ENCODE data around the gene TMEM150A. TPM values are rescaled to one million over a fixed set of nuclear protein-coding genes. Genes with fewer than 3 reads are reported as not detected.

TMEM150A gene
- total and polyA plus RNA-seq, 2 of the 13 experiments (the other 11 are each of a cell fraction or from before 2014, with no cell fraction given): 30.1 to 70.4 TPM

GRCh38 chr2:85583667-85584353 is 18.7 kb downstream of the TMEM150A start (continued):
- TF ChIP-seq NR2F1 (CRISPR knock-in tag; IDR thresholded peaks at IDR 0.05) (no peak), TCF12 (IDR thresholded peaks at IDR 0.05) (no peak), TCF12 (CRISPR knock-in tag; IDR thresholded peaks at IDR 0.05) (no peak), ELF1 (CRISPR knock-in tag; IDR thresholded peaks at IDR 0.05) (no peak), IRF2 (CRISPR knock-in tag; IDR thresholded peaks at IDR 0.05) (no peak), ZNF543 (CRISPR knock-in tag; IDR thresholded peaks at IDR 0.05) (no peak; the same call in 1 of the 2 replicates), ZNF841 (CRISPR knock-in tag; IDR thresholded peaks at IDR 0.05; ENCODE audit: borderline replicate concordance) (no peak), HNRNPK (IDR thresholded peaks at IDR 0.05; ENCODE audit: low read depth, low read length, poor library complexity, severe bottlenecking) (no peak), KLF16 (CRISPR knock-in tag; IDR thresholded peaks at IDR 0.05) (no peak), JUND (CRISPR knock-in tag; IDR thresholded peaks at IDR 0.05) (no peak), ZNF570 (CRISPR knock-in tag; IDR thresholded peaks at IDR 0.05; ENCODE audit: borderline replicate concordance) (no peak), NFYB (CRISPR knock-in tag; IDR thresholded peaks at IDR 0.05) (no peak), SMAD9 (CRISPR knock-in tag; IDR thresholded peaks at IDR 0.05) (no peak), ZXDC (CRISPR knock-in tag; IDR thresholded peaks at IDR 0.05) (no peak), ZFP1 (CRISPR knock-in tag; IDR thresholded peaks at IDR 0.05) (no peak), ZFY (CRISPR knock-in tag; IDR thresholded peaks at IDR 0.05) (no peak)
- TF ChIP-seq, protein P1, sequence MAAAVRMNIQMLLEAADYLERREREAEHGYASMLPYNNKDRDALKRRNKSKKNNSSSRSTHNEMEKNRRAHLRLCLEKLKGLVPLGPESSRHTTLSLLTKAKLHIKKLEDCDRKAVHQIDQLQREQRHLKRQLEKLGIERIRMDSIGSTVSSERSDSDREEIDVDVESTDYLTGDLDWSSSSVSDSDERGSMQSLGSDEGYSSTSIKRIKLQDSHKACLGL (CRISPR knock-in tag; IDR thresholded peaks at IDR 0.05): no peak
- TF ChIP-seq, protein P2, sequence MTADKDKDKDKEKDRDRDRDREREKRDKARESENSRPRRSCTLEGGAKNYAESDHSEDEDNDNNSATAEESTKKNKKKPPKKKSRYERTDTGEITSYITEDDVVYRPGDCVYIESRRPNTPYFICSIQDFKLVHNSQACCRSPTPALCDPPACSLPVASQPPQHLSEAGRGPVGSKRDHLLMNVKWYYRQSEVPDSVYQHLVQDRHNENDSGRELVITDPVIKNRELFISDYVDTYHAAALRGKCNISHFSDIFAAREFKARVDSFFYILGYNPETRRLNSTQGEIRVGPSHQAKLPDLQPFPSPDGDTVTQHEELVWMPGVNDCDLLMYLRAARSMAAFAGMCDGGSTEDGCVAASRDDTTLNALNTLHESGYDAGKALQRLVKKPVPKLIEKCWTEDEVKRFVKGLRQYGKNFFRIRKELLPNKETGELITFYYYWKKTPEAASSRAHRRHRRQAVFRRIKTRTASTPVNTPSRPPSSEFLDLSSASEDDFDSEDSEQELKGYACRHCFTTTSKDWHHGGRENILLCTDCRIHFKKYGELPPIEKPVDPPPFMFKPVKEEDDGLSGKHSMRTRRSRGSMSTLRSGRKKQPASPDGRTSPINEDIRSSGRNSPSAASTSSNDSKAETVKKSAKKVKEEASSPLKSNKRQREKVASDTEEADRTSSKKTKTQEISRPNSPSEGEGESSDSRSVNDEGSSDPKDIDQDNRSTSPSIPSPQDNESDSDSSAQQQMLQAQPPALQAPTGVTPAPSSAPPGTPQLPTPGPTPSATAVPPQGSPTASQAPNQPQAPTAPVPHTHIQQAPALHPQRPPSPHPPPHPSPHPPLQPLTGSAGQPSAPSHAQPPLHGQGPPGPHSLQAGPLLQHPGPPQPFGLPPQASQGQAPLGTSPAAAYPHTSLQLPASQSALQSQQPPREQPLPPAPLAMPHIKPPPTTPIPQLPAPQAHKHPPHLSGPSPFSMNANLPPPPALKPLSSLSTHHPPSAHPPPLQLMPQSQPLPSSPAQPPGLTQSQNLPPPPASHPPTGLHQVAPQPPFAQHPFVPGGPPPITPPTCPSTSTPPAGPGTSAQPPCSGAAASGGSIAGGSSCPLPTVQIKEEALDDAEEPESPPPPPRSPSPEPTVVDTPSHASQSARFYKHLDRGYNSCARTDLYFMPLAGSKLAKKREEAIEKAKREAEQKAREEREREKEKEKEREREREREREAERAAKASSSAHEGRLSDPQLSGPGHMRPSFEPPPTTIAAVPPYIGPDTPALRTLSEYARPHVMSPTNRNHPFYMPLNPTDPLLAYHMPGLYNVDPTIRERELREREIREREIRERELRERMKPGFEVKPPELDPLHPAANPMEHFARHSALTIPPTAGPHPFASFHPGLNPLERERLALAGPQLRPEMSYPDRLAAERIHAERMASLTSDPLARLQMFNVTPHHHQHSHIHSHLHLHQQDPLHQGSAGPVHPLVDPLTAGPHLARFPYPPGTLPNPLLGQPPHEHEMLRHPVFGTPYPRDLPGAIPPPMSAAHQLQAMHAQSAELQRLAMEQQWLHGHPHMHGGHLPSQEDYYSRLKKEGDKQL (CRISPR knock-in tag; IDR thresholded peaks at IDR 0.05; ENCODE audit: low read depth): no peak
- TF ChIP-seq, protein P3, sequence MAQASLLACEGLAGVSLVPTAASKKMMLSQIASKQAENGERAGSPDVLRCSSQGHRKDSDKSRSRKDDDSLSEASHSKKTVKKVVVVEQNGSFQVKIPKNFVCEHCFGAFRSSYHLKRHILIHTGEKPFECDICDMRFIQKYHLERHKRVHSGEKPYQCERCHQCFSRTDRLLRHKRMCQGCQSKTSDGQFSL (CRISPR knock-in tag; IDR thresholded peaks at IDR 0.05): 0 out of 2 replicates have a peak, but pooled peaks have one; percentile 41
- TF ChIP-seq, protein P4, sequence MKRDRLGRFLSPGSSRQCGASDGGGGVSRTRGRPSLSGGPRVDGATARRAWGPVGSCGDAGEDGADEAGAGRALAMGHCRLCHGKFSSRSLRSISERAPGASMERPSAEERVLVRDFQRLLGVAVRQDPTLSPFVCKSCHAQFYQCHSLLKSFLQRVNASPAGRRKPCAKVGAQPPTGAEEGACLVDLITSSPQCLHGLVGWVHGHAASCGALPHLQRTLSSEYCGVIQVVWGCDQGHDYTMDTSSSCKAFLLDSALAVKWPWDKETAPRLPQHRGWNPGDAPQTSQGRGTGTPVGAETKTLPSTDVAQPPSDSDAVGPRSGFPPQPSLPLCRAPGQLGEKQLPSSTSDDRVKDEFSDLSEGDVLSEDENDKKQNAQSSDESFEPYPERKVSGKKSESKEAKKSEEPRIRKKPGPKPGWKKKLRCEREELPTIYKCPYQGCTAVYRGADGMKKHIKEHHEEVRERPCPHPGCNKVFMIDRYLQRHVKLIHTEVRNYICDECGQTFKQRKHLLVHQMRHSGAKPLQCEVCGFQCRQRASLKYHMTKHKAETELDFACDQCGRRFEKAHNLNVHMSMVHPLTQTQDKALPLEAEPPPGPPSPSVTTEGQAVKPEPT (CRISPR knock-in tag; IDR thresholded peaks at IDR 0.05; ENCODE audit: low read depth): no peak
